Mucosa of gallbladder (tissue), 1 donor: ENCODE measurements around the gene MACROD2. TPM values are rescaled to one million over a fixed set of nuclear protein-coding genes. Genes with fewer than 3 reads are reported as not detected.

Experiments used
- DNase-seq: peaks from one replicate; pipeline ENCODE4 v3.0.0-alpha.2; 2020; ENCODE audit warnings: low spot score
- total RNA-seq: library from RNA; stranded (reverse); gene quantifications from one replicate; pipeline ENCODE4 v1.2.1, GENCODE V29; 2021
- donor health status: DM: no; HTN: no; CAD: no.

Gene MACROD2
- total RNA-seq, 1 donor from 2014 or later, result 7.5 TPM

GRCh38 chr20:14800707-14801425 lies 805.5 kb downstream of the MACROD2 start:
- DNase-seq, result no peak

- no peak for DNase-seq
These were observed 806.4 kb downstream of the MACROD2 start for GRCh38 chr20:14801591-14802325.

- DNase-seq, result no peak
These were observed 811.9 kb downstream of the MACROD2 start for GRCh38 chr20:14807224-14807623.

GRCh38 chr20:14815340-14815739 lies 820.0 kb downstream of the MACROD2 start:
- no peak for DNase-seq

GRCh38 chr20:14816471-14816870 lies 821.2 kb downstream of the MACROD2 start:
- DNase-seq, result no peak

- DNase-seq, result no peak
These were observed 821.8 kb downstream of the MACROD2 start for GRCh38 chr20:14817101-14817500.

- no peak for DNase-seq
These were observed 825.5 kb downstream of the MACROD2 start for GRCh38 chr20:14820771-14821170.

GRCh38 chr20:14821251-14821650 lies 825.9 kb downstream of the MACROD2 start:
- no peak for DNase-seq

GRCh38 chr20:14824996-14825395 lies 829.7 kb downstream of the MACROD2 start:
- DNase-seq, result no peak

GRCh38 chr20:14826543-14827313 lies 831.4 kb downstream of the MACROD2 start:
- no peak for DNase-seq

- no peak for DNase-seq
These were observed 833.1 kb downstream of the MACROD2 start for GRCh38 chr20:14828459-14828858.

GRCh38 chr20:14829906-14830305 lies 834.6 kb downstream of the MACROD2 start:
- DNase-seq, result no peak

- no peak for DNase-seq
These were observed 835.1 kb downstream of the MACROD2 start for GRCh38 chr20:14830466-14830865.

GRCh38 chr20:14830899-14831298 lies 835.6 kb downstream of the MACROD2 start:
- no peak for DNase-seq

GRCh38 chr20:14832630-14833029 lies 837.3 kb downstream of the MACROD2 start:
- no peak for DNase-seq

- no peak for DNase-seq
These were observed 843.6 kb downstream of the MACROD2 start for GRCh38 chr20:14838663-14839628.

GRCh38 chr20:14845199-14846160 lies 850.2 kb downstream of the MACROD2 start:
- DNase-seq, result no peak

GRCh38 chr20:14848806-14849205 lies 853.5 kb downstream of the MACROD2 start:
- DNase-seq, result no peak

- DNase-seq, result no peak
These were observed 857.8 kb downstream of the MACROD2 start for GRCh38 chr20:14853079-14853478.

GRCh38 chr20:14855171-14855570 lies 859.9 kb downstream of the MACROD2 start:
- DNase-seq, result no peak
